Epithelial cell of proximal tubule (primary cell): ENCODE data around the gene CDH13. TPM values are rescaled to one million over a fixed set of nuclear protein-coding genes. Genes with fewer than 3 reads are reported as not detected.

Experiments used
- DNase-seq: peaks from one replicate; pipeline ENCODE4 v3.0.0-alpha.2; 2011; ENCODE audit warnings: low read depth
- H3K4me3 ChIP-seq: 2 replicates; pipeline ENCODE4 v1.5.1; 2011; ENCODE audit warnings: low read depth, mild to moderate bottlenecking, low read length
- total RNA-seq: library from RNA; depleted of rRNA; stranded (reverse); fragments of >200 nt; gene quantifications from 2 replicates; pipeline ENCODE4 v1.2.3, GENCODE V29; 2015
- TF ChIP-seq, protein P1 (sequence below): conservative IDR thresholded peaks from 2 replicates; pipeline ENCODE4 v1.5.1; 2012; ENCODE audit warnings: low read depth, mild to moderate bottlenecking, low read length

CDH13 gene
- total RNA-seq, 1 donor from 2014 or later = 85.4 TPM

DNA sequence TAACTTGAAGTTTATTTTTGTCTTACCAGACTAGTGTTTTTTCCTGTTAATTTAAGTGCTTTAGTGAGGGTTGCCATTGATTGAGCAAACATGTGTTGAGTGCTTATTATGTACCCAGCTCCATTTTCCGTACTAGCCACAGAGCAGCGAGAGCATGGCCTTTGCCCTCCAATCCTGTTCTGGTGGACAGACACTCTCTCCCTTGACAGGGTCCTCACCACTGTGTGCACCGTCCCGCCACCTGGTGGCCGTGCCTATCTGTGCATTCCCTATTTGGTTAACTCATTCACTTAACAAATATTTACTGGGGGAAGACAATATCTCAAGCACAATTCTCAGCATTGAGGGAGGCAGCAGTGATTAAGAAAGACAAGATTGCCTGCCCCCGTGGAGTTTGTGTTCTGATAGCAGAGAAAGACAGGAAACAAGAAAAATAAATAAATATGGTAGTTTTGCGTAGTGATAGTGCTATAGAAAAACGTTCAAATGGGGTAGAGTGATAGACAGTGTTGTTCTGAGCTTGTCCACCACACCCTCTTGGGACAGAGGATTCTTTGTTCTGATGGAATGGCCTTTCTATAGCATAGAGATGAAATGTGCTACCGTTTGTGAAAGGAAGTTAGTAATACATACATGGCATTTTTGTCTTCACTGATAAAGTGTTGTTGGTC, 13.0 kb downstream of the CDH13 start:
- TF ChIP-seq, protein P1, sequence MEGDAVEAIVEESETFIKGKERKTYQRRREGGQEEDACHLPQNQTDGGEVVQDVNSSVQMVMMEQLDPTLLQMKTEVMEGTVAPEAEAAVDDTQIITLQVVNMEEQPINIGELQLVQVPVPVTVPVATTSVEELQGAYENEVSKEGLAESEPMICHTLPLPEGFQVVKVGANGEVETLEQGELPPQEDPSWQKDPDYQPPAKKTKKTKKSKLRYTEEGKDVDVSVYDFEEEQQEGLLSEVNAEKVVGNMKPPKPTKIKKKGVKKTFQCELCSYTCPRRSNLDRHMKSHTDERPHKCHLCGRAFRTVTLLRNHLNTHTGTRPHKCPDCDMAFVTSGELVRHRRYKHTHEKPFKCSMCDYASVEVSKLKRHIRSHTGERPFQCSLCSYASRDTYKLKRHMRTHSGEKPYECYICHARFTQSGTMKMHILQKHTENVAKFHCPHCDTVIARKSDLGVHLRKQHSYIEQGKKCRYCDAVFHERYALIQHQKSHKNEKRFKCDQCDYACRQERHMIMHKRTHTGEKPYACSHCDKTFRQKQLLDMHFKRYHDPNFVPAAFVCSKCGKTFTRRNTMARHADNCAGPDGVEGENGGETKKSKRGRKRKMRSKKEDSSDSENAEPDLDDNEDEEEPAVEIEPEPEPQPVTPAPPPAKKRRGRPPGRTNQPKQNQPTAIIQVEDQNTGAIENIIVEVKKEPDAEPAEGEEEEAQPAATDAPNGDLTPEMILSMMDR = peak; percentile 93
- no peak overlapping the region for H3K4me3 ChIP-seq
- DNase-seq = no peak

DNA sequence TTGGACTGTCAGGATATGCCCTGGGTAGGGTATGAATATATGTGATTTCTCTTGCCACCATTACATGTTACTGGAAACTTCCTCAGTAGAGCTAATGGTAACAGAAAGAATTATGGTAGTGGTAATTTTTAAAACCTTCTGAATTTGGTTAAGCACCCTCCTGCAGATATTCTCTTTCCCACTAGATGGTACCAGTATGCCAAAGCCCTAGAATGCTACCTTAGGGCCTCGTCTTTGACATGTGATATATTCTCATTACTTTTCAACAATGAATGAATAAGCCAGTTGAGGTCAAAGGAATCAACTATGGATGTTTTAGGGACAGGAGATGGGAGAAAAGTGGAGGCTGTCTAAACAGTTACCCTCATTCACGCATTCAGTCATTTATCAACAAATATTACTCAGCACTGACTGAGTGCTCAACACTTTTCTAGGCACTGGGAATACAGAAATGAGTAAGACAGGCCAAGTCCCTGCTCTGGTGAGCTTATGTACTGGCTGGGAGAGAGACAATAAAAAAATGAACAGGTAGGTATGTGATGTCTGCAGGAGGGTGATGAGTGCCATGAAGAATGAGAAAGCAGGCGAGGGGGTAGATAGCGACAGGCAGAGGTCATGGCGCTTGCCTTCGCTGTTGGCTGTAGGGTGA, 14.7 kb downstream of the CDH13 start:
- TF ChIP-seq, protein P1 = peak; percentile 74
- no peak for DNase-seq
- no peak overlapping the region for H3K4me3 ChIP-seq

DNA sequence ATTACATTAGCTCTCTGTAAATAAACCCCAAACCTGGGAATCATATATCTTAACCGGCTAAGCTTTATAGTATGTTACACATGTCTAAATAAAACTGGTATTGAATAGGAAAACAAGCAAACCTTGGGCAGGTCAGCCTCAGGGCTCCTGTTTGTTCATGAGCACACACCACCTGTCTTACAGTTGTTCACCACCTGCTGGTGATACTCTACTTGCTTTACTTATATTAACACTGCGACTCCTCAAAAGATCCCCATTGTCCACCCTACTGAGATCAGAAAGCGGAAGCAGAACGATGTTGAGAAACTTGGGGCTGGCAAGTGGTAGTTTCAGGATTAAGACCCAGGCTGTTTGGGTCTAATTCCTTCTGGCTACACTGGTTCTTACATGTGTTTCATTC, 16.4 kb downstream of the CDH13 start:
- TF ChIP-seq, protein P1 = no peak
- DNase-seq = no peak

DNA sequence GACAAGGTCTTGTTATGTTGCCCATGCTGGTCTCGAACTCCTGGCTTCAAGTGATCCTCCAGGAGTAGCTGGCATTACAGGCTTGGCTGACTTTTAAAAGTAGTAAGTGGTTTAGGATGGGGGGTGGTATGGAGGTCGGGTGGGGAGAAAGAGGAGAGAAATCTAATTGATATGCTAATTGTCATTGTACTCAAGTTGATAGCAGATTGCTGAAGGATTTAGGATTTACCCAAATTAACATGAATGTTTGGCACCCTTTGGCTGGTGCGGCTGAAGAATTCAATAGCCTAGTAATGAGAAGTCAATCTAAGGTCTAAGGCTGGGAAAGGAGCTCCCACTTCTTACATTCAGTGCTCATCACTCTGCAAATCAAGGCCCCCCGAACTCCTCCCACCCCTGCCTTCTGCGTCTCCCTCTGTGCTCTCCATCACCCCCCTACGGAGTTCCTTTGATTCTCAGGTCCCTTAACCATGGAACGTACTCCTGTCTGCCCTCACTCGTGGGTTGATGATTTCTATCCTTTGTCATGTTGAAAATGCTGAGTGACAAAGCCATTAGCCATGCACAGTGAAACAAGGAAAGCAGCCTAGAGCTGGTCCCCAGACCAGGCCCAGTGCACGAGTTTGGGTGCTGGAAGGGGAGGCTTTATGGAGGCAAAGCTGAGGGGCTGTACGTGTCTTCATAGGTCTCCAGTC, 17.3 kb downstream of the CDH13 start:
- H3K4me3 ChIP-seq = no peak overlapping the region
- TF ChIP-seq, protein P1 = no peak
- no peak for DNase-seq

More for the DNA sequence above, 16.4 kb downstream of the CDH13 start:
- no peak overlapping the region for H3K4me3 ChIP-seq

DNA sequence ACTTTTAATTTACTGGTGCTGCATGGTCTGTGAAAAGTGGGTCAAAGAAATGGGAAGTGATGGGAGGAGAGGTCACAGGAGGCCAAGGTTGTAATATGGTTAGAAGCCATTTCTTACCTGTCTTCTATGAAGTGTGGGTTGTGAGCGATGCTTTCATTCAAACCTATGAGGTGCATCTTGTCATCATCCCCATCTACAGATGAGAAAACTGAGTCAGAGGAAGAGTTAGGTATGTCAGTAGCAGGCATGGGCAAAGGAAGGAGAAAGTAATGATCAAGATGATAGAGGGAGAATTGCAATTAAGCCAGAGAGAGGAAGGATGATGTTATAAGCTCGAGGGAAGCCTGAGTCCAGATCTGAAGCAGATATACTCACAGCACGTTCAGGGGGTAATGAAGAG, 19.7 kb downstream of the CDH13 start:
- no peak overlapping the region for H3K4me3 ChIP-seq
- TF ChIP-seq, protein P1 = no peak
- DNase-seq = no peak

DNA sequence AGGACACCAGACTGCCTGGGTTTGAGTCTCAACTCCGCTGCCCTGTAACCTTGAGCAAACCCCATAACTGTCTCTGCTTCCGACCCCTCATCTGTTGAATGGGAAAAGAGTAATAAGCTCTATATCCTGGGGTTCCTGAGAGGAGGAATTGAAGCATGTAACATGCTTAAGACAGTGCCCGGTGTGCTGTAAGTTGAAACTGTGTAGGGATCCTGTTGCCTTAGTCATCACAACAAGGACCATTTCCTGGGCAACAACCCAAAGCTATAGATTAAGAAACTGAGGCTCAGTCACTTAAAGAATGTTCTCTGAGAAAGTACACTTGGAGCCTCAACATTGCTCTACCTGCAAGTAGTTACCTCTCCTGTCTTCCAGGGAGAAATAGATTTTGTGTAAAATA, 23.0 kb downstream of the CDH13 start:
- TF ChIP-seq, protein P1 = no peak
- no peak for DNase-seq

More for the DNA sequence above, 23.0 kb downstream of the CDH13 start:
- no peak overlapping the region for H3K4me3 ChIP-seq
